IMR-90 (cell line): ENCODE data around the gene CERS4. TPM values are rescaled to one million over a fixed set of nuclear protein-coding genes. Genes with fewer than 3 reads are reported as not detected.

ENCODE experiments used
- ATAC-seq: fragments of 200-7000 bp; cut with Tn5 transposase; 2 replicates; pipeline ENCODE4 v1.9.1; 2020; ENCODE audit warnings: low read depth, mild to moderate bottlenecking, moderate library complexity
- BruUV-seq: library from RNA; stranded (reverse); fragments of 400-500 nt; replicated peaks from 2 replicates; lab custom pipeline; 2021; lab: Mats Ljungman, UMichigan
- CTCF ChIA-PET: fragments of 300-600 bp; formaldehyde crosslinking; extraction: SDS; loops from one replicate; lab custom pipeline; 2021; ENCODE audit warnings: antibody characterized with exemption; lab: Yijun Ruan, JAX
- POLR2A ChIA-PET: fragments of 300-600 bp; sonication (Branson Sonifier 250); formaldehyde crosslinking; loops from one replicate; lab custom pipeline; 2022; ENCODE audit warnings: antibody characterized with exemption; ENCODE audit not compliant: unreplicated experiment; lab: Charles Lee
- DNase-seq: peaks from one replicate; pipeline ENCODE4 v3.0.0; 2013
- H2AFZ ChIP-seq: replicated peaks from 2 replicates; pipeline ENCODE3; 2013; ENCODE audit warnings: low read length, mild to moderate bottlenecking; ENCODE audit not compliant: poor library complexity
- H2AK5ac ChIP-seq: 2 replicates; pipeline ENCODE4 v1.6.1; 2013; ENCODE audit warnings: low read depth, low read length, inconsistent platforms
- H2AK9ac ChIP-seq: replicated peaks from 2 replicates; pipeline ENCODE3; 2013; ENCODE audit warnings: mild to moderate bottlenecking, low read depth, low read length, moderate library complexity; ENCODE audit not compliant: poor library complexity
- H2BK120ac ChIP-seq: 2 replicates; pipeline ENCODE4 v1.6.1; 2013; ENCODE audit warnings: low read depth, low read length, inconsistent platforms
- H2BK15ac ChIP-seq: 3 replicates; pipeline ENCODE4 v1.6.1; 2013; ENCODE audit warnings: low read depth, low read length, inconsistent platforms
- H2BK20ac ChIP-seq: 2 replicates; pipeline ENCODE4 v1.6.1; 2013; ENCODE audit warnings: low read depth, mild to moderate bottlenecking, inconsistent platforms, low read length, moderate library complexity
- H2BK5ac ChIP-seq: 2 replicates; pipeline ENCODE4 v1.6.1; 2013; ENCODE audit warnings: mild to moderate bottlenecking, low read depth, low read length, inconsistent platforms; ENCODE audit not compliant: poor library complexity, severe bottlenecking
- H3K14ac ChIP-seq: replicated peaks from 2 replicates; pipeline ENCODE4 v1.6.1; 2013; ENCODE audit warnings: low read depth, low read length, inconsistent platforms
- H3K18ac ChIP-seq: 2 replicates; pipeline ENCODE4 v1.6.1; 2013; ENCODE audit warnings: low read depth, low read length, control low read depth
- H3K23ac ChIP-seq: 2 replicates; pipeline ENCODE4 v1.6.1; 2013; ENCODE audit warnings: low read depth, low read length, inconsistent platforms
- H3K27ac ChIP-seq: 2 replicates; pipeline ENCODE4 v1.5.1; 2013; ENCODE audit warnings: mild to moderate bottlenecking, control low read depth, low read length; ENCODE audit not compliant: insufficient read depth
- H3K27me3 ChIP-seq: 2 replicates; pipeline ENCODE4 v1.6.1; 2013; ENCODE audit warnings: low read length; ENCODE audit not compliant: control insufficient read depth, insufficient read depth
- H3K36me3 ChIP-seq: 2 replicates; pipeline ENCODE4 v1.6.1; 2013; ENCODE audit warnings: low read length, mixed read lengths; ENCODE audit not compliant: control insufficient read depth, insufficient read depth
- H3K4ac ChIP-seq: 2 replicates; pipeline ENCODE4 v1.6.1; 2013; ENCODE audit warnings: low read depth, low read length, inconsistent platforms
- H3K4me1 ChIP-seq: 2 replicates; pipeline ENCODE4 v1.6.1; 2013; ENCODE audit warnings: low read length, mixed read lengths; ENCODE audit not compliant: control insufficient read depth, insufficient read depth
- H3K4me2 ChIP-seq: 2 replicates; pipeline ENCODE4 v1.6.1; 2013; ENCODE audit warnings: low read depth, mild to moderate bottlenecking, control low read depth, low read length, moderate library complexity
- H3K4me3 ChIP-seq: 2 replicates; pipeline ENCODE4 v1.5.1; 2013; ENCODE audit warnings: low read depth, mild to moderate bottlenecking, control low read depth, low read length, moderate library complexity; ENCODE audit not compliant: insufficient read depth
- H3K56ac ChIP-seq: 2 replicates; pipeline ENCODE4 v1.6.1; 2013; ENCODE audit warnings: low read length, inconsistent platforms; ENCODE audit not compliant: insufficient read depth; ENCODE audit errors: extremely low read depth
- H3K79me1 ChIP-seq, 2 experiments: 2 replicates each; pipeline ENCODE4 v1.6.1; 2013; ENCODE audit warnings: low read length in 2 of 2, inconsistent platforms in 1 of 2, low read depth in 1 of 2
- H3K9ac ChIP-seq: 2 replicates; pipeline ENCODE4 v1.6.1; 2013; ENCODE audit warnings: low read depth, low read length, control low read depth
- H3K9me1 ChIP-seq: 2 replicates; pipeline ENCODE4 v1.6.1; 2013; ENCODE audit warnings: low read length, inconsistent platforms; ENCODE audit not compliant: insufficient read depth
- H3K9me3 ChIP-seq: 2 replicates; pipeline ENCODE4 v1.6.1; 2013; ENCODE audit warnings: low read length; ENCODE audit not compliant: control insufficient read depth, insufficient read depth
- H4K20me1 ChIP-seq: 2 replicates; pipeline ENCODE4 v1.6.1; 2013; ENCODE audit warnings: low read length, inconsistent platforms; ENCODE audit not compliant: insufficient read depth
- H4K5ac ChIP-seq: 2 replicates; pipeline ENCODE4 v1.6.1; 2013; ENCODE audit warnings: mild to moderate bottlenecking, low read depth, low read length, control low read depth
- H4K8ac ChIP-seq, 2 experiments: 2 replicates each; pipeline ENCODE4 v1.6.1; 2013; ENCODE audit warnings: low read depth in 2 of 2, low read length in 2 of 2, control low read depth in 1 of 2, inconsistent platforms in 1 of 2
- H4K91ac ChIP-seq: 2 replicates; pipeline ENCODE4 v1.6.1; 2013; ENCODE audit warnings: low read depth, low read length, inconsistent platforms; ENCODE audit not compliant: insufficient read depth
- BHLHE40 ChIP-seq: fragments of 150-350 bp; IDR thresholded peaks from 2 replicates; pipeline ENCODE4 v1.6.1; 2016; ENCODE audit warnings: mild to moderate bottlenecking, low read depth, low read length
- RFX5 ChIP-seq: IDR thresholded peaks from 2 replicates; pipeline ENCODE4 v1.8.0; 2012; ENCODE audit warnings: low read depth, mild to moderate bottlenecking, low read length, moderate library complexity
- WGBS, 2 experiments: methylation state at CpG; one replicate each; pipeline versions ENCODE4 v1.1.5 to v1.1.7; 2013; ENCODE audit warnings: missing lambda C conversion rate in 2 of 2; ENCODE audit not compliant: insufficient read length in 1 of 2; ENCODE audit errors: extremely low coverage in 2 of 2; 5-methylcytosine and 5-hydroxymethylcytosine counted together
- dilution Hi-C: fragments of 300-500 bp; cut with HindIII; formaldehyde crosslinking; loops from one replicate; pipeline ENCODE4 v1.14.3; 2018; ENCODE audit warnings: low sequenced_read_pairs; ENCODE audit not compliant: unreplicated experiment
- in situ Hi-C: fragments of 300-500 bp; cut with MboI; formaldehyde crosslinking; loops from 3 replicates; pipeline ENCODE4 v1.14.3; 2019; ENCODE audit warnings: low sequenced_read_pairs, inconsistent platforms, mixed read lengths
- intact Hi-C: fragments of 100-400 bp; cut with micrococcal nuclease; formaldehyde crosslinking; loops from 2 replicates; pipeline ENCODE4 v1.10.0; 2022
- polyA plus RNA-seq, 3 experiments: library from polyadenylated mRNA; depleted of rRNA; stranded (reverse); fragments of >200 nt; gene quantifications; 2 replicates each; pipeline ENCODE4 v1.2.3, GENCODE V29; 2012; ENCODE audit warnings: low replicate concordance in 1 of 3
- total RNA-seq: library from RNA; depleted of rRNA; stranded (reverse); fragments of >200 nt; gene quantifications from 2 replicates; pipeline ENCODE4 v1.2.3, GENCODE V29; 2012
- TF ChIP-seq, protein P1 (sequence below): conservative IDR thresholded peaks from 2 replicates; pipeline ENCODE4 v1.5.1; 2012; ENCODE audit warnings: mild to moderate bottlenecking, low read depth, low read length, improper control_type of control experiment

The CERS4 gene
- total and polyA plus RNA-seq, 2 of the 4 experiments (the other 2 are of a cell fraction), result 3.2 to 5.7 TPM

DNA sequence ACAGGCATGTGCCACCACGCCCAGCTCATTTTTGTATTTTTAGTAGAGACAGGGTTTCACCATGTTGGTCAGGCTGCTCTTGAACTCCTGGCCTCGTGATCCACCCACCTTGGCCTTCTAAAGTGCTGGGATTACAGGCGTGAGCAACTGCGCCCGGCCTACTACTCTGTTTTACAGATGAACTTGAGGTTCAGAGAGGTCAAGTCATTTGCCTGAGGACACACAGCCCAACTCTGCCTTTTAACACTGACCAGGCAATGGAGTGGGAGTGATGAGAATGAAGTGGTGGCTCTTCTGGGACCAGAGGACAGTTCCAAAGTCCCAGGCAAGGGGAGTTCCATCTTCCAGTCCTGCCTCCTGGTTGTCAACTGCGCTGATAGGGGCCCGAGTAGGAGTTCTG lies 41.4 kb downstream of the CERS4 start:
- Histone ChIP-seq H2AK9ac (peak overlapping the region; percentile 1), H3K14ac (no peak overlapping the region), H3K4me2 (no peak overlapping the region), H3K9ac (no peak overlapping the region), H3K27me3 (no peaks in the 10 kb centered on the region), H3K4ac (no peak overlapping the region), H3K4me3 (no peak overlapping the region), H4K8ac (no peak overlapping the region), H3K9me1 (no peaks in the 10 kb centered on the region), H4K20me1 (no peaks in the 10 kb centered on the region), H2AFZ (no peak overlapping the region), H3K23ac (no peak overlapping the region), H3K4me1 (peaks cover 3% of the 10 kb centered on the region; the same call in 1 of the 2 replicates), H2BK15ac (no peak overlapping the region), H2BK120ac (no peak overlapping the region), H4K5ac (no peak overlapping the region), H2BK5ac (no peak overlapping the region), H3K27ac (no peak overlapping the region), H2AK5ac (no peak overlapping the region), H3K18ac (no peak overlapping the region), H3K79me1 (no peaks in the 10 kb centered on the region), H3K36me3 (no peaks in the 10 kb centered on the region; the same call in 1 of the 2 replicates), H2BK20ac (no peak overlapping the region), H4K91ac (no peak overlapping the region), H3K9me3 (no peaks in the 10 kb centered on the region), H3K56ac (no peak overlapping the region)
- ATAC-seq (no peak), DNase-seq (no peak)
- no TSS peak for BruUV-seq
- in situ Hi-C loops (loop anchor here (5.0 to 10.0 kb wide), 3 partner anchors 93 to 308 kb away; partner anchors contain the start of gene TIMM44), intact Hi-C loops (loop anchor here (10.0 kb wide), 1 partner anchor 246 kb away; the partner anchor contains the start of gene ELAVL1), dilution Hi-C loops (no loop called here)
- POLR2A ChIA-PET, result no interaction called here
- WGBS, 2 experiments, result 67% methylated on average over 2 of the region's 7 CpGs; no CpG with 5 or more reads in 1 of the 2 experiments
- TF ChIP-seq BHLHE40 (no peak), RFX5 (no peak)
- TF ChIP-seq, protein P1, sequence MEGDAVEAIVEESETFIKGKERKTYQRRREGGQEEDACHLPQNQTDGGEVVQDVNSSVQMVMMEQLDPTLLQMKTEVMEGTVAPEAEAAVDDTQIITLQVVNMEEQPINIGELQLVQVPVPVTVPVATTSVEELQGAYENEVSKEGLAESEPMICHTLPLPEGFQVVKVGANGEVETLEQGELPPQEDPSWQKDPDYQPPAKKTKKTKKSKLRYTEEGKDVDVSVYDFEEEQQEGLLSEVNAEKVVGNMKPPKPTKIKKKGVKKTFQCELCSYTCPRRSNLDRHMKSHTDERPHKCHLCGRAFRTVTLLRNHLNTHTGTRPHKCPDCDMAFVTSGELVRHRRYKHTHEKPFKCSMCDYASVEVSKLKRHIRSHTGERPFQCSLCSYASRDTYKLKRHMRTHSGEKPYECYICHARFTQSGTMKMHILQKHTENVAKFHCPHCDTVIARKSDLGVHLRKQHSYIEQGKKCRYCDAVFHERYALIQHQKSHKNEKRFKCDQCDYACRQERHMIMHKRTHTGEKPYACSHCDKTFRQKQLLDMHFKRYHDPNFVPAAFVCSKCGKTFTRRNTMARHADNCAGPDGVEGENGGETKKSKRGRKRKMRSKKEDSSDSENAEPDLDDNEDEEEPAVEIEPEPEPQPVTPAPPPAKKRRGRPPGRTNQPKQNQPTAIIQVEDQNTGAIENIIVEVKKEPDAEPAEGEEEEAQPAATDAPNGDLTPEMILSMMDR, result no peak
- CTCF ChIA-PET, result interaction anchor here (1.4 kb wide), 1 partner anchor 249 kb away, joined by 4 read pairs; no protein-coding TSS in a partner anchor
